Measurements from ENCODE around the gene KCNE4.

DNA sequence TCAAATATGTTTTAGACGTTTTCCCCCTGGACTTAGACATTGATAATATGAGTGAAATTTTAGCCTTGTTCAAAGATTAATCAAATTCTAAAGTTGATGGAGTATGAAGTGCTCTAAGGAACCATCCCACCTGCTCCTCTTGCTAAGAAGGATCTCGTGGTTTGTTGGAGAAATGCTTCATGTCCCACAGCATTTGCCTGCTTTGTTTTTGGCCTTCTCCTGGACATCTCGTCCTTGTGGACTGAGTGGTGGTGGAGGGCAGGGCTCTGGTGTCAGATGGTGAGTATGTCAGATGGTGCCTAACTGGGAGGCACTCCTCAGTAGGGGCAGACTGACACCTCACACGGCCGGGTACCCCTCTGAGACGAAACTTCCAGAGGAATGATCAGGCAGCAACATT lies 39.7 kb upstream of the KCNE4 start:
- TF ChIP-seq, protein P1, sequence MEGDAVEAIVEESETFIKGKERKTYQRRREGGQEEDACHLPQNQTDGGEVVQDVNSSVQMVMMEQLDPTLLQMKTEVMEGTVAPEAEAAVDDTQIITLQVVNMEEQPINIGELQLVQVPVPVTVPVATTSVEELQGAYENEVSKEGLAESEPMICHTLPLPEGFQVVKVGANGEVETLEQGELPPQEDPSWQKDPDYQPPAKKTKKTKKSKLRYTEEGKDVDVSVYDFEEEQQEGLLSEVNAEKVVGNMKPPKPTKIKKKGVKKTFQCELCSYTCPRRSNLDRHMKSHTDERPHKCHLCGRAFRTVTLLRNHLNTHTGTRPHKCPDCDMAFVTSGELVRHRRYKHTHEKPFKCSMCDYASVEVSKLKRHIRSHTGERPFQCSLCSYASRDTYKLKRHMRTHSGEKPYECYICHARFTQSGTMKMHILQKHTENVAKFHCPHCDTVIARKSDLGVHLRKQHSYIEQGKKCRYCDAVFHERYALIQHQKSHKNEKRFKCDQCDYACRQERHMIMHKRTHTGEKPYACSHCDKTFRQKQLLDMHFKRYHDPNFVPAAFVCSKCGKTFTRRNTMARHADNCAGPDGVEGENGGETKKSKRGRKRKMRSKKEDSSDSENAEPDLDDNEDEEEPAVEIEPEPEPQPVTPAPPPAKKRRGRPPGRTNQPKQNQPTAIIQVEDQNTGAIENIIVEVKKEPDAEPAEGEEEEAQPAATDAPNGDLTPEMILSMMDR (IDR thresholded peaks at IDR 0.05), result no peak
- no peak for TF ChIP-seq POLR2A (IDR thresholded peaks at IDR 0.05)
- no peak for TF ChIP-seq EP300 (IDR thresholded peaks at IDR 0.05)
